ENCODE data around the gene SPATA6.
"Not testable (repeated sequence)": the region's sequence is repeated elsewhere in the genome, so short reads cannot be mapped to it uniquely, and the experiment has no call there.

The SPATA6 gene

DNA sequence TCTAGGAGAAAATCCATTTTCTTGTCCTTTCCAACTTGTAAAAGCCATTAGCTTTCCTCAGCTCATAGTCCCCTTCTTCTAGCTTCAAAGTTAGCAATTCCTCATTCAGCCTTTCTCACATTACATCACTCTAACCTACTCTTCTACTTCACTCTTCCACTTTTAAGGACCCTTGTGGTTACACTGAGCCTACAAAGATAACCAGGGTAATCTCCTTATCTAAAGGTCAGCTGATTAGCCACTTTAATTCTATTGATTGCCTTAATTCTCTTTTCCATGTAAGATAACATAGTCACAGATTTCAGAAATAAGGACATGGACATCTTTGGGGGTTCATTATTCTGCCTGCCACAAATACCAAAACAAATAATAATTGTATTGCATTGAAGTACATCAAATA is 8.5 kb upstream of the SPATA6 start:
- H3K9me2 ChIP-seq (ENCODE audit: low read depth, low read length): no peaks in the 10 kb centered on the region
- no peaks in the 10 kb centered on the region for H3K27me3 ChIP-seq (ENCODE audit: insufficient read depth, low read length)
- no peak overlapping the region for H3K4me2 ChIP-seq (ENCODE audit: low read length)
- no peak overlapping the region for H3K9ac ChIP-seq (ENCODE audit: low read length)
- H3F3A ChIP-seq (ENCODE audit: insufficient read depth, low read length): no peaks in the 10 kb centered on the region
- H3K4me3 ChIP-seq (ENCODE audit: low read depth, low read length, poor library complexity, severe bottlenecking): no peak overlapping the region
- H2AFZ ChIP-seq (ENCODE audit: low read length): no peak overlapping the region
- H3K27ac ChIP-seq (ENCODE audit: low read depth, low read length, poor library complexity, severe bottlenecking): no peak overlapping the region
- TF ChIP-seq, protein P1, sequence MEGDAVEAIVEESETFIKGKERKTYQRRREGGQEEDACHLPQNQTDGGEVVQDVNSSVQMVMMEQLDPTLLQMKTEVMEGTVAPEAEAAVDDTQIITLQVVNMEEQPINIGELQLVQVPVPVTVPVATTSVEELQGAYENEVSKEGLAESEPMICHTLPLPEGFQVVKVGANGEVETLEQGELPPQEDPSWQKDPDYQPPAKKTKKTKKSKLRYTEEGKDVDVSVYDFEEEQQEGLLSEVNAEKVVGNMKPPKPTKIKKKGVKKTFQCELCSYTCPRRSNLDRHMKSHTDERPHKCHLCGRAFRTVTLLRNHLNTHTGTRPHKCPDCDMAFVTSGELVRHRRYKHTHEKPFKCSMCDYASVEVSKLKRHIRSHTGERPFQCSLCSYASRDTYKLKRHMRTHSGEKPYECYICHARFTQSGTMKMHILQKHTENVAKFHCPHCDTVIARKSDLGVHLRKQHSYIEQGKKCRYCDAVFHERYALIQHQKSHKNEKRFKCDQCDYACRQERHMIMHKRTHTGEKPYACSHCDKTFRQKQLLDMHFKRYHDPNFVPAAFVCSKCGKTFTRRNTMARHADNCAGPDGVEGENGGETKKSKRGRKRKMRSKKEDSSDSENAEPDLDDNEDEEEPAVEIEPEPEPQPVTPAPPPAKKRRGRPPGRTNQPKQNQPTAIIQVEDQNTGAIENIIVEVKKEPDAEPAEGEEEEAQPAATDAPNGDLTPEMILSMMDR (IDR thresholded peaks at IDR 0.05; ENCODE audit: low read length): no peak
- TF ChIP-seq EZH2 (IDR thresholded peaks at IDR 0.05; ENCODE audit: borderline replicate concordance, low read length): no peak
- no peaks in the 10 kb centered on the region for H3K79me2 ChIP-seq (ENCODE audit: insufficient read depth, low read length)
- no peaks in the 10 kb centered on the region for H3K9me3 ChIP-seq (ENCODE audit: low read length)
- H3K4me1 ChIP-seq (ENCODE audit: insufficient read depth, low read length, severe bottlenecking): no peaks in the 10 kb centered on the region
- no peaks in the 10 kb centered on the region for H4K20me1 ChIP-seq (ENCODE audit: insufficient read depth, low read length)
- no peaks in the 10 kb centered on the region for H3K36me3 ChIP-seq (ENCODE audit: insufficient read depth, low read length)

DNA sequence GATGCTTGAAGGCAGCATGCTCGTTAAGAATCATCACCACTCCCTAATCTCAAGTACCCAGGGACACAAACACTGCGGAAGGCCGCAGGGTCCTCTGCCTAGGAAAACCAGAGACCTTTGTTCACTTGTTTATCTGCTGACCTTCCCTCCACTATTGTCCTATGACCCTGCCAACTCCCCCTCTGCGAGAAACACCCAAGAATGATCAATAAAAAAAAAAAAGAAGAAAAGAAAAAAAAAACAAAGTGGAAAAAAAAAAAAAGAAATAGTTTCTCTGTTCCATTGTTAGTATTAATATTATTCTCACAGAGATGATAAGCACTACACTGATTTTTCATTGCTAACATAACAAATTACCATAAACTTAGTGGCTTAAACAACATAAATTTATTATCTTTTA is 8.0 kb upstream of the SPATA6 start:
- not testable (repeated sequence) for H3K9ac ChIP-seq (ENCODE audit: low read length); H3F3A ChIP-seq (ENCODE audit: insufficient read depth, low read length); H3K4me2 ChIP-seq (ENCODE audit: low read length); H3K79me2 ChIP-seq (ENCODE audit: insufficient read depth, low read length); H4K20me1 ChIP-seq (ENCODE audit: insufficient read depth, low read length); H3K27ac ChIP-seq (ENCODE audit: low read depth, low read length, poor library complexity, severe bottlenecking); H3K9me2 ChIP-seq (ENCODE audit: low read depth, low read length); H3K27me3 ChIP-seq (ENCODE audit: insufficient read depth, low read length); H3K36me3 ChIP-seq (ENCODE audit: insufficient read depth, low read length); H3K4me1 ChIP-seq (ENCODE audit: insufficient read depth, low read length, severe bottlenecking); H3K9me3 ChIP-seq (ENCODE audit: low read length); H3K4me3 ChIP-seq (ENCODE audit: low read depth, low read length, poor library complexity, severe bottlenecking); H2AFZ ChIP-seq (ENCODE audit: low read length)

DNA sequence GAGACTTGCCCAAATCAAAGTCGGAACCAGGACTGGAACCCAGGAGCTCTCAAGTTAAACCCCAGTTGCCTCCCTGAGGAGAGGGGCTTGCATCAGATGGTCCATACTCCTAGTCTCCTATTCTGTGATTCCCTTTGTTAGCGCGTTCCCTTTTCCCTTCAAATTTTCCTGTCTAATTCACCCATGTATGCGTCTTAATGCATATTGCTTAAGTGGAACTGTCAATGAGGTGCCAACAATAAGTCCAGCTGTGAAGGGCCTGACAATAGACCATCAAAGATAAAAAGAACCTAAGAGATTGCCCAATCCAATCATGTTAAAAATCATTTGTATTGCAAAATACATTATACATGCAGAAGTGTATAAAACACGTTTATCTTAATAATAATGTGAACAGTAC is 634 bp upstream of the SPATA6 start:
- no peaks in the 10 kb centered on the region for H3K9me2 ChIP-seq (ENCODE audit: low read depth, low read length)
- no peaks in the 10 kb centered on the region for H3K36me3 ChIP-seq (ENCODE audit: insufficient read depth, low read length)
- no peak for TF ChIP-seq EZH2 (IDR thresholded peaks at IDR 0.05; ENCODE audit: borderline replicate concordance, low read length)
- TF ChIP-seq, protein P1 (IDR thresholded peaks at IDR 0.05; ENCODE audit: low read length): no peak
- H3K4me1 ChIP-seq (ENCODE audit: insufficient read depth, low read length, severe bottlenecking): no peaks in the 10 kb centered on the region
- no peak overlapping the region for H3K4me2 ChIP-seq (ENCODE audit: low read length)
- no peaks in the 10 kb centered on the region for H3K79me2 ChIP-seq (ENCODE audit: insufficient read depth, low read length)
- H3K27ac ChIP-seq (ENCODE audit: low read depth, low read length, poor library complexity, severe bottlenecking): no peak overlapping the region
- H3K9me3 ChIP-seq (ENCODE audit: low read length): no peaks in the 10 kb centered on the region
- H3K9ac ChIP-seq (ENCODE audit: low read length): no peak overlapping the region
- no peaks in the 10 kb centered on the region for H4K20me1 ChIP-seq (ENCODE audit: insufficient read depth, low read length)
- H2AFZ ChIP-seq (ENCODE audit: low read length): no peak overlapping the region
- no peaks in the 10 kb centered on the region for H3F3A ChIP-seq (ENCODE audit: insufficient read depth, low read length)
- H3K4me3 ChIP-seq (ENCODE audit: low read depth, low read length, poor library complexity, severe bottlenecking): no peak overlapping the region
- H3K27me3 ChIP-seq (ENCODE audit: insufficient read depth, low read length): no peaks in the 10 kb centered on the region

DNA sequence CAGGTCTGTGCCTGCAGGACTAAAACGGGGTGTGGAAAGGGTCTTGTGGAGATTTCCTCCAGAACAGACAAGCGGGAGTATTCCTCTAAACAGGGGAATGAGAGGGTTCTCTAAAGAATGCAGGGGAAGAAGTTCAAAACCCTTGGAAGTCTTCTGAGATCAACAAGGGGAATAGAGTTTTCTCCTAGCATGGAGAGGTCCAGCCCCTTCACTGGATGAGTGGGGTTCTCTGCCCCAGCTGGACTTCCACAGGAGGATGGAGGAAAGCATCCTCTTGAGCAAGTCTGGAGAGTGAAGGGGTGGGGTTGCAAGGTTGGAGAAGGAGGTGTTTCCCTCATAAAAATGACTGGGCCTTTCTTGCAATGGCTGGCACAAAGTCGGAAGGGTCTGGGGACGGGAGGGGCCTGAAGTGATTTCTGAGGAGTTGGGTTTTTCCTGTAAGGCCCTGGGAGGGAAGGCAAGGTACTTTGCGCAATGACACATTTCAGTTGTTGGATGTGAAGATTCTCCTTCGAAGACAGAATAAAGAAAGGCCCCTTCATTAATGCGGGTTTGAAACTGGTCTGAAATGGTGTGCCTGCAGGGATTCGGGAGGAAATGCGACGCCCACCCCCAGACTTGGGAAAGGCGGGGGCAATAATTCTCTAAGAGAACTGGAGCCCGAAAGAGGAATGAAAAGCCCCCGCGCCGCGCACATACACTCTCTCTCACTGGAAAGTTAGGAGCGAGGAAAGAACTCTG is 884 bp downstream of the SPATA6 start:
- Histone ChIP-seq H3K27me3 (ENCODE audit: insufficient read depth, low read length) (no peaks in the 10 kb centered on the region), H3K79me2 (ENCODE audit: insufficient read depth, low read length) (no peaks in the 10 kb centered on the region), H3K4me1 (ENCODE audit: insufficient read depth, low read length, severe bottlenecking) (no peaks in the 10 kb centered on the region), H3K9me2 (ENCODE audit: low read depth, low read length) (no peaks in the 10 kb centered on the region), H3K27ac (ENCODE audit: low read depth, low read length, poor library complexity, severe bottlenecking) (no peak overlapping the region), H3F3A (ENCODE audit: insufficient read depth, low read length) (no peaks in the 10 kb centered on the region), H3K36me3 (ENCODE audit: insufficient read depth, low read length) (no peaks in the 10 kb centered on the region), H3K4me2 (ENCODE audit: low read length) (no peak overlapping the region), H3K9ac (ENCODE audit: low read length) (no peak overlapping the region), H2AFZ (ENCODE audit: low read length) (no peak overlapping the region), H3K9me3 (ENCODE audit: low read length) (no peaks in the 10 kb centered on the region), H3K4me3 (ENCODE audit: low read depth, low read length, poor library complexity, severe bottlenecking) (no peak overlapping the region), H4K20me1 (ENCODE audit: insufficient read depth, low read length) (no peaks in the 10 kb centered on the region)
- no peak for TF ChIP-seq EZH2 (IDR thresholded peaks at IDR 0.05; ENCODE audit: borderline replicate concordance, low read length)
- TF ChIP-seq, protein P1 (IDR thresholded peaks at IDR 0.05; ENCODE audit: low read length): no peak

Measured in OCI-LY1 (cell line).